CD8-positive, alpha-beta memory T cell (primary cell): ENCODE measurements around the gene JUNB. TPM values are rescaled to one million over a fixed set of nuclear protein-coding genes. Genes with fewer than 3 reads are reported as not detected.

Source experiments
- CTCF ChIA-PET: fragments of 350-600 bp; sonication (Branson Sonifier 250); formaldehyde crosslinking; loops from one replicate; lab custom pipeline; 2021; ENCODE audit warnings: antibody characterized with exemption; lab: Charles Lee
- POLR2A ChIA-PET: fragments of 350-600 bp; sonication (Branson Sonifier 250); formaldehyde crosslinking; loops from one replicate; lab custom pipeline; 2021; ENCODE audit warnings: antibody characterized with exemption; lab: Charles Lee
- DNase-seq, 5 donors: peaks; one replicate each; pipeline versions ENCODE4 v3.0.0 to v3.0.0-alpha.2; 2020 to 2022; ENCODE audit warnings: mixed read lengths in 1 of 5
- H3K27ac ChIP-seq: one replicate; pipeline ENCODE4 v1.7.0; 2013; ENCODE audit warnings: low read depth, mild to moderate bottlenecking, low read length, moderate library complexity
- H3K27me3 ChIP-seq: 2 replicates; pipeline ENCODE4 v1.7.0; 2013; ENCODE audit warnings: low read length, mild to moderate bottlenecking; ENCODE audit not compliant: insufficient read depth, poor library complexity, severe bottlenecking
- H3K36me3 ChIP-seq: 2 replicates; pipeline ENCODE4 v1.7.0; 2013; ENCODE audit warnings: mild to moderate bottlenecking, low read length, moderate library complexity; ENCODE audit not compliant: insufficient read depth
- H3K4me1 ChIP-seq: 2 replicates; pipeline ENCODE4 v1.7.0; 2013; ENCODE audit warnings: mild to moderate bottlenecking, low read length, moderate library complexity; ENCODE audit not compliant: insufficient read depth
- H3K4me3 ChIP-seq: 2 replicates; pipeline ENCODE4 v1.7.0; 2013; ENCODE audit warnings: mild to moderate bottlenecking, low read length
- H3K9me3 ChIP-seq: 2 replicates; pipeline ENCODE4 v1.7.0; 2013; ENCODE audit warnings: mild to moderate bottlenecking, low read length
- H3K27ac Mint-ChIP-seq, 8 donors: one replicate each; pipeline ENCODE4 v1.8.0; 2020 to 2021; ENCODE audit warnings: mixed read lengths in 8 of 8, mild to moderate bottlenecking in 6 of 8, inconsistent platforms in 3 of 8, moderate library complexity in 3 of 8
- H3K27me3 Mint-ChIP-seq, 2 donors: one replicate each; pipeline ENCODE4 v1.8.0; 2020 to 2021; ENCODE audit warnings: mixed read lengths in 2 of 2, mild to moderate bottlenecking in 1 of 2, moderate library complexity in 1 of 2
- H3K36me3 Mint-ChIP-seq, 3 donors: one replicate each; pipeline ENCODE4 v1.8.0; 2020 to 2021; ENCODE audit warnings: mixed read lengths in 3 of 3, inconsistent platforms in 1 of 3, mild to moderate bottlenecking in 1 of 3
- H3K4me1 Mint-ChIP-seq, 3 donors: one replicate each; pipeline ENCODE4 v1.8.0; 2020 to 2021; ENCODE audit warnings: mixed read lengths in 3 of 3, inconsistent platforms in 1 of 3, mild to moderate bottlenecking in 1 of 3
- H3K4me3 Mint-ChIP-seq, 7 donors: one replicate each; pipeline ENCODE4 v1.8.0; 2020 to 2021; ENCODE audit warnings: mixed read lengths in 7 of 7, mild to moderate bottlenecking in 6 of 7, moderate library complexity in 4 of 7, inconsistent platforms in 2 of 7
- H3K9me3 Mint-ChIP-seq, 5 donors: one replicate each; pipeline ENCODE4 v1.8.0; 2020 to 2022; ENCODE audit warnings: mixed read lengths in 5 of 5, mild to moderate bottlenecking in 3 of 5, moderate library complexity in 2 of 5, inconsistent platforms in 1 of 5
- polyA plus RNA-seq: library from polyadenylated mRNA; unstranded; fragments of 300-500 nt; fragmentation: Illumina TruSeq; gene quantifications from one replicate; pipeline ENCODE4 v1.2.3, GENCODE V29; 2021
- total RNA-seq, 2 experiments: library from RNA; stranded (reverse); gene quantifications; one replicate each; pipeline ENCODE4 v1.2.3, GENCODE V29; 2021

Gene JUNB
- total and polyA plus RNA-seq, 3 experiments from 2014 or later, result 249 to 1,529 (median 259) TPM

DNA sequence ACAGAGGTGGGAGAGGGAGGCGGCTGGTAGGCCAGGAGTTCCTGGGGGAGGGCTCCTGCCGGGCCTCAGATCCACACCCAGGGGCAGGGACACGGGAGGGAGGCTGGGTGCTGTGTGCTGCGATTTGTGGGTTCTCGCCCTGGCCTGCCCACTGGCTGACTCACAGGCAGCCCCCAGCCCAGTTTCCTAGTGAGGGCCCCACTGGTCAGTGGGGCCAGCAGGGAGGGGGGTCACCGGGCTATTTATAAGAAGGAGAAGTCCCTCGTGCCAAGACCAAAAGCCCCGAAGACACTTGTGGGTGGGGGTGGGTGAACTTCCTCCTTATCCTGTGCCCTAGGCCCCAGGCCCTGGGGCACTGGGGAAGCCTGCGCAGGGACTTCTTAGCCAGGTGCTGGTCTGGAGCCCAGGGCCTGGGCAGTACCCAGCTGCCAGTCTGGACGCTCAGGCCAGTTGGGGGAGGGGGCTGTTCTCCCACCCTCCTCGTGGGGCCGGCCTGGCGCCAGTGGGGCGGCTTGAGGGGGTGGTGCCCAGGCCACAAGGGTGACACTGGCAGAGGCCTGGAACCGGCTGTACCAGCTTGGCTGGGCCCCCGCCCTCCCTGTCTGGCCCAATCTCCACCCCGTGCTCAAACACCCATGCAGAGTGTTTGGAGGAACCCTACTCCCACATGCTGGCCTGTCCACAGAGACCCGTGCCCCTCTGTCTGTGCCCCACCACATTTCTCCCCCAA is 5.0 kb upstream of the JUNB start:
- Histone ChIP-seq H3K27ac (peak overlapping the region; percentile 48), H3K4me3 (no peak overlapping the region), H3K9me3 (no peaks in the 10 kb centered on the region), H3K4me1 (peaks cover 63% of the 10 kb centered on the region), H3K27me3 (no peaks in the 10 kb centered on the region), H3K36me3 (no peaks in the 10 kb centered on the region)
- Mint-ChIP-seq H3K27ac (peak overlapping the region in 5 of 8 donors; percentile 44 to 95 (median 81)), H3K36me3 (peaks cover 0 to 9% (median 0%) of the 10 kb centered on the region in 3 donors), H3K4me3 (no peak overlapping the region), H3K27me3 (peaks cover 0 to 5% of the 10 kb centered on the region in 2 donors), H3K9me3 (no peaks in the 10 kb centered on the region), H3K4me1 (peaks cover 28 to 39% (median 32%) of the 10 kb centered on the region in 3 donors)
- CTCF ChIA-PET, result interaction anchor here (2.3 to 4.9 kb wide), 2 partner anchors 9 to 10 kb away, joined by 8 to 35 read pairs; no protein-coding TSS in a partner anchor
- POLR2A ChIA-PET, result no interaction called here
- DNase-seq, result peak in 1 of 5 donors; percentile 56

DNA sequence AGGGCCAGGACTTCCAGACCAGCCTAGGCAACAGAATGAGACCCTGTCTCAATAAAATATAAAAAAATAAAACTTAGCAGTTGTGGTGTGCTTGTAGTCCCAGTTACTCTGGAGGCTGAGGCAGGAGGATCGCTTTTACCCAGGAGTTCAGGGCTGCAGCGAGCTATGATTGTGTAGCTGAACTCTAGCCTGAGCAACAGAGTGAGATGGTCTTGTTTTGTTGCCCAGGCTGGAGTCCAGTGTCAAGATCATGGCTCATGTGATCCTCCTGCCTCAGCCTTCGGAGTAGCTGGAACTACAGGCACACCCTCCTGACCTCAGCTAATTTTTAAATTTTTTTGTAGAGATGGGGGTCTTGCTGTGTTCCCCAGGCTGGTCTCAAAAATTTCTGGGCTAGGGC is 4.3 kb upstream of the JUNB start:
- no peak overlapping the region for H3K4me3 ChIP-seq
- no peak overlapping the region for H3K27ac ChIP-seq
- Mint-ChIP-seq H3K4me1 (peaks cover 23 to 33% (median 26%) of the 10 kb centered on the region in 3 donors), H3K4me3 (no peak overlapping the region), H3K36me3 (peaks cover 0 to 13% (median 0%) of the 10 kb centered on the region in 3 donors), H3K27me3 (peaks cover 0 to 10% of the 10 kb centered on the region in 2 donors), H3K27ac (peak overlapping the region in 5 of 8 donors; percentile 81 to 99 (median 99)), H3K9me3 (no peaks in the 10 kb centered on the region)
- H3K4me1 ChIP-seq, result peaks cover 57% of the 10 kb centered on the region
- ChIA-PET POLR2A (no interaction called here), CTCF (interaction anchor here (1.3 to 4.9 kb wide), 3 partner anchors 10 to 12 kb away, joined by 3 to 35 read pairs (median 8); partner anchors contain the start of gene HOOK2)
- no peaks in the 10 kb centered on the region for H3K36me3 ChIP-seq
- H3K27me3 ChIP-seq, result no peaks in the 10 kb centered on the region
- no peak for DNase-seq
- no peaks in the 10 kb centered on the region for H3K9me3 ChIP-seq

DNA sequence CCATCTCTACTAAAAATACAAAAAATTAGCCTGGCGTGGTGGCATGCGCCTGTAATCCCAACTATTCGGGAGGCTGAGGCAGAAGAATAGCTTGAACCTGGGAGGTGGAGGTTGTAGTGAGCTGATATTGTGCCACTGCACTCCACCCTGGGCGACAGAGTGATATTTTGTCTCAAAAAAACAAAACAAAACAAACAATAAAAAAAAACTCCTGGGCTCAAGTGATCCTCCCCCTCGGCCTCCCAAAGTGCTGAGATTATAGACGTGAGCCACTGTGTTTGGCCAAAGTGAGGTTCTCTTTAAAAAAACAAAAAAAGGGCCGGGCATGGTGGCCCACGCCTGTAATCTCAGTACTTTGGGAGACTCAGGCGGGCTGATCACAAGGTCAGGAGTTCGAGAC is 3.8 kb upstream of the JUNB start:
- POLR2A ChIA-PET, result no interaction called here
- Mint-ChIP-seq H3K4me1 (peaks cover 20 to 28% (median 22%) of the 10 kb centered on the region in 3 donors), H3K4me3 (no peak overlapping the region), H3K9me3 (no peaks in the 10 kb centered on the region), H3K27me3 (peaks cover 0 to 13% of the 10 kb centered on the region in 2 donors), H3K27ac (peak overlapping the region in 6 of 8 donors; percentile 81 to 99 (median 99)), H3K36me3 (peaks cover 0 to 13% (median 0%) of the 10 kb centered on the region in 3 donors)
- Histone ChIP-seq H3K4me1 (peaks cover 54% of the 10 kb centered on the region), H3K27ac (no peak overlapping the region), H3K36me3 (peaks cover 1% of the 10 kb centered on the region), H3K9me3 (no peaks in the 10 kb centered on the region), H3K27me3 (no peaks in the 10 kb centered on the region), H3K4me3 (no peak overlapping the region)
- DNase-seq, result no peak
- CTCF ChIA-PET, result interaction anchor here (1.3 to 4.9 kb wide), 3 partner anchors 9 to 13 kb away, joined by 3 to 35 read pairs (median 8); partner anchors contain the start of gene HOOK2

DNA sequence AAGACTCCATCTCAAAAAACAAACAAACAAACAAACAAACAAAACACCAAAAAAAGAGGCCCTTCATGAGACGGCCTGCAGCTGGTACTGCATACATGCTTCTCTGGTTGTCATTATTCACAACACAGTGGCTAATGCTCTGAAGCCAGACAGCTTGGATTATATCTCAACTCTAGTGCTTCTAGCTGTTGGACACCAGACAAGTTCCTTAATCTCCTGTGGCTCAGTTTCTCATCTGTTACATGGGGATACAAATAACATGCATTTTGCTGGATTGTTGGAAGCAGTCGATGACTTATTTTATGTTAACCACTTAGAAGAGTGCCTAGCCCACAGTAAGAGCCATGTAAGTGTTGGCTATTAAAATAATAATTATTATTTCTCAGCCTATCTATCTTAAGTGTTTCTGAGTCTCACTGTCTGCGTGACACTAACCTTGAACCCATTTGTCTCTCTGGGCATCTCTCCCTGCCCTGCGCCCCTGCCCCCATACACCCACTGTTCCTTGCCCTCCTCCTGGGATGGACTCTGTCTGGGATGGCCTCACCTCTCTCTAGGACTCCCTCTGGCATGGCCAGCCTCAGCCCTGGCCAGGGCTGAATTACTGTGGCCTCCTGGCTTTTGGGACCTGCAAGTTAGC is 3.1 kb upstream of the JUNB start:
- H3K27me3 Mint-ChIP-seq, result peaks cover 0 to 20% of the 10 kb centered on the region in 2 donors
- ChIA-PET POLR2A (interaction anchor here (0.5 to 1.9 kb wide), 2 partner anchors 11 to 65 kb away, joined by 3 to 10 read pairs; no protein-coding TSS in a partner anchor), CTCF (interaction anchor here (1.3 to 4.9 kb wide), 3 partner anchors 8 to 14 kb away, joined by 3 to 35 read pairs (median 8); partner anchors contain the start of gene HOOK2)
- H3K27ac Mint-ChIP-seq, result peak overlapping the region; percentile 93 to 99 (median 99)
- peak overlapping the region in 2 of 7 donors; percentile 13 to 32 for H3K4me3 Mint-ChIP-seq
- peaks cover 0 to 19% (median 0%) of the 10 kb centered on the region in 3 donors for H3K36me3 Mint-ChIP-seq
- peaks cover 20 to 28% (median 22%) of the 10 kb centered on the region in 3 donors for H3K4me1 Mint-ChIP-seq
- no peaks in the 10 kb centered on the region for H3K9me3 ChIP-seq
- no peak overlapping the region for H3K4me3 ChIP-seq
- DNase-seq, result no peak
- peaks cover 0 to 2% (median 0%) of the 10 kb centered on the region in 5 donors for H3K9me3 Mint-ChIP-seq
- H3K36me3 ChIP-seq, result peaks cover 4% of the 10 kb centered on the region
- no peaks in the 10 kb centered on the region for H3K27me3 ChIP-seq
- peak overlapping the region; percentile 84 for H3K27ac ChIP-seq
- H3K4me1 ChIP-seq, result peaks cover 48% of the 10 kb centered on the region

DNA sequence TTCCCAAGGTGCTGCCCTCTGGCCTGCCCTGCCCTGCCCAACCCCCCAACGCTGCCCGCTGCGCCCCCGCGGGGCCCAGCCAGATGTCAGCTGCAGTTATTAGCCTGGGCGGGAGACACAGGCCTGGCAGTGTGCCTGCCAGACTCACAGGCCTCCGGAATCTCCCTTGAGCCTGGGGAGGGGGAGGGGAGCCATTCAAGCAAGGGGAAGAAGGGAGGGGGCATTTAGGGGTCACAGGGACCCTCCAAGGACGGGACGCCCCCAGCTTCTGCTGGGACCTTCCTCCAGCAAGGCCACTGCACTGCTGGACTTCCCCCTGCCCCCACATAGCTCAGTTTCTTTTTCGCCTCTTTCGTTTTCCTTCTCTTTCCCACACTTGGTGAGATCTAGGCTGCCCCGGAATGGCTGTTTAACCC is 2.6 kb upstream of the JUNB start:
- peaks cover 0 to 4% (median 2%) of the 10 kb centered on the region in 5 donors for H3K9me3 Mint-ChIP-seq
- Histone ChIP-seq H3K9me3 (no peaks in the 10 kb centered on the region), H3K36me3 (peaks cover 4% of the 10 kb centered on the region), H3K27me3 (no peaks in the 10 kb centered on the region), H3K4me3 (no peak overlapping the region), H3K4me1 (peaks cover 43% of the 10 kb centered on the region), H3K27ac (peak overlapping the region; percentile 84)
- DNase-seq, result peak in 4 of 5 donors; percentile 47 to 78 (median 53)
- H3K27me3 Mint-ChIP-seq, result peaks cover 0 to 23% of the 10 kb centered on the region in 2 donors
- peak overlapping the region; percentile 75 to 91 (median 82) for H3K4me3 Mint-ChIP-seq
- peaks cover 0 to 22% (median 0%) of the 10 kb centered on the region in 3 donors for H3K36me3 Mint-ChIP-seq
- POLR2A ChIA-PET, result interaction anchor here (0.5 to 1.9 kb wide), 2 partner anchors 11 to 66 kb away, joined by 3 to 10 read pairs; no protein-coding TSS in a partner anchor
- CTCF ChIA-PET, result interaction anchor here (1.0 to 4.9 kb wide), 2 partner anchors 11 to 22 kb away, joined by 4 to 35 read pairs; no protein-coding TSS in a partner anchor
- H3K27ac Mint-ChIP-seq, result peak overlapping the region; percentile 93 to 99 (median 99)
- peaks cover 17 to 28% (median 17%) of the 10 kb centered on the region in 3 donors for H3K4me1 Mint-ChIP-seq

DNA sequence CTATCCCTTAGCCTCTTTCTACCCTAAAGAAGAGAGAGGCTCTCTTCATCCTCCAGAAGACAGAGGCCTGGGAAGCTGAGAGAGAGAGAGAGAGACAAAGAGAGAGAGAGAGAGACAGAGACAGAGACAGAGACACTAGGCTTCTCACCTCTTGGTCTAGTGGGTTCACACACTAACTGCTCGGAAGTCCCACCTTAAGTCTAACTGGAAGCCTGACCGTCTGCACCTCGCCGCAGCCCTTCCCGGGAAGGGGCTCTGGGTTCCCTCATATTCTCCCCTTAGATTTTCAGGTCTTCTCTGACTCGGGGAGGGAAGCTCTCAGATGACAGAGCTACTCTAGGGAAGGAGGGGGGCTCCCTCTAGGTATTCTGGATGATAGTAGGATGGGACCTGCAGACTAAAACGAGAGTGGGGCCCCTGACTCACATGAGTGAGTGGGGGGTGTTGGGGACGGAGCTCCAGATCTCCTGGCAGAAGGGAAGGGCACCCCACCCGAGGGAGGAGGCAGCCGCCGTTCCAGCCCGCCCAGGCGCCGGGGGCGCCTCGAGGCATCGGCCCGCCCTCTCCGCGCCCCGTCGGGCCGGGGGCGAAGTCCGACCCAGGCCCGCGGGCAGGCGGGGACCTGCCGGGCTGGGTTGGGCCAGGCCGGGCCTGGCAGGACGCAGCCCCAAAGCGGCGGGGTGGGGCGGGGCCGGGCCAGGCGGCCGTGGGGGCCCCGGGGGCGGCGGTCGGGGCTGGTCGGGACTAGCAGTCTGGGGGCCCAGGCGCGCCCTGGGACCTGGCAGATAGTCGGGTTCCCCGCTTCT is 2.0 kb upstream of the JUNB start:
- Mint-ChIP-seq H3K4me3 (peak overlapping the region; percentile 75 to 100 (median 83)), H3K27ac (peak overlapping the region; percentile 93 to 100 (median 99)), H3K36me3 (peaks cover 0 to 22% (median 2%) of the 10 kb centered on the region in 3 donors), H3K27me3 (peaks cover 0 to 26% of the 10 kb centered on the region in 2 donors), H3K9me3 (peaks cover 0 to 4% (median 2%) of the 10 kb centered on the region in 5 donors), H3K4me1 (peaks cover 20 to 33% (median 21%) of the 10 kb centered on the region in 3 donors)
- Histone ChIP-seq H3K4me1 (peaks cover 41% of the 10 kb centered on the region), H3K9me3 (no peaks in the 10 kb centered on the region), H3K4me3 (no peak overlapping the region), H3K27ac (peak overlapping the region; percentile 99), H3K27me3 (no peaks in the 10 kb centered on the region), H3K36me3 (peaks cover 4% of the 10 kb centered on the region)
- POLR2A ChIA-PET, result interaction anchor here (1.9 kb wide), 1 partner anchor 12 kb away, joined by 10 read pairs; no protein-coding TSS in a partner anchor
- CTCF ChIA-PET, result interaction anchor here (1.0 to 4.9 kb wide), 2 partner anchors 12 to 22 kb away, joined by 4 to 35 read pairs; no protein-coding TSS in a partner anchor
- no peak for DNase-seq
